Measurements from ENCODE around the gene CXCL6. TPM values are rescaled to one million over a fixed set of nuclear protein-coding genes. Genes with fewer than 3 reads are reported as not detected.

Gene CXCL6
- total RNA-seq: 1 to 10 TPM in 1 of 7 donors, under 1 TPM in 4, not detected in 2; 0.12 to 1.5 (median 0.15) TPM
- under 1 TPM; 0.20 to 0.75 TPM for polyA plus RNA-seq
- long read RNA-seq, donor 1: 0 reads
- long read RNA-seq, donor 2: 0 reads
- long read RNA-seq, donor 3: 0 reads

DNA sequence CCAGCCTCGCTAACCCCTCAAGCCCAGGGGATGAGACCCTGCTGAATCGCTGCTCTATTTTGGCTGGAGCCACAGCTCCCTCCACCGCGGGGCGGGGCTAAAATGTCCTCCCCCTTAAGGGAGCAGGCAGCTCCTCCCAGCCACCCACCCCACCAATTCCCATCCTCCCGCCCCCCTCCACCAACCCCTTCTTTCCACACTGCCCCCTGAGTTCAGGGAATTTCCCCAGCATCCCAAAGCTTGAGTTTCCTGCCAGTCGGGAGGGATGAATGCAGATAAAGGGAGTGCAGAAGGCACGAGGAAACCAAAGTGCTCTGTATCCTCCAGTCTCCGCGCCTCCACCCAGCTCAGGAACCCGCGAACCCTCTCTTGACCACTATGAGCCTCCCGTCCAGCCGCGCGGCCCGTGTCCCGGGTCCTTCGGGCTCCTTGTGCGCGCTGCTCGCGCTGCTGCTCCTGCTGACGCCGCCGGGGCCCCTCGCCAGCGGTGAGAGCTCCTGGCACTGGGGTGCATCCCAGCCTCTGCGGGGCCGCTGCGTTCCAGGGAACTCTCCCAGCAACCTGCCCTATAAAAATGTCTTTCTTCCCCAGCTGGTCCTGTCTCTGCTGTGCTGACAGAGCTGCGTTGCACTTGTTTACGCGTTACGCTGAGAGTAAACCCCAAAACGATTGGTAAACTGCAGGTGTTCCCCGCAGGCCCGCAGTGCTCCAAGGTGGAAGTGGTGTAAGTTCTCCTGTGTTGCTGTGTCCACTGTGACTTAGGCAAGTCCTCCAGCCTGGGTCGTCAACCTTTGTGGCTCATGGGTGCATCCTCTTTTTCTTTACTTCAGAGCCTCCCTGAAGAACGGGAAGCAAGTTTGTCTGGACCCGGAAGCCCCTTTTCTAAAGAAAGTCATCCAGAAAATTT is at the start of gene CXCL6:
TSS of gene CXCL6 (plus strand) at position 306 of the 907 bp plus-strand sequence. CDS start at position 379, 73 bp downstream.
- Histone ChIP-seq H3K4me1 (ENCODE audit: insufficient read depth) (no peaks in the 10 kb centered on the region), H3K27me3 (no peaks in the 10 kb centered on the region), H3K27ac (no peak within 1 kb of the TSS), H3K4me3 (peak within 1 kb of the TSS; percentile 11), H3K9me3 (no peaks in the 10 kb centered on the region), H3K36me3 (no peaks in the 10 kb centered on the region)
- WGBS, 3 donors: 6 to 10% (median 6%) methylated on average over 34 to 41 of the region's 41 CpGs
- peak in 2 of 5 donors; percentile 21 to 34 for DNase-seq
- TF ChIP-seq EP300 (IDR thresholded peaks at IDR 0.05) (no peak), POLR2A (IDR thresholded peaks at IDR 0.05) (no peak)
- TF ChIP-seq, protein P1, sequence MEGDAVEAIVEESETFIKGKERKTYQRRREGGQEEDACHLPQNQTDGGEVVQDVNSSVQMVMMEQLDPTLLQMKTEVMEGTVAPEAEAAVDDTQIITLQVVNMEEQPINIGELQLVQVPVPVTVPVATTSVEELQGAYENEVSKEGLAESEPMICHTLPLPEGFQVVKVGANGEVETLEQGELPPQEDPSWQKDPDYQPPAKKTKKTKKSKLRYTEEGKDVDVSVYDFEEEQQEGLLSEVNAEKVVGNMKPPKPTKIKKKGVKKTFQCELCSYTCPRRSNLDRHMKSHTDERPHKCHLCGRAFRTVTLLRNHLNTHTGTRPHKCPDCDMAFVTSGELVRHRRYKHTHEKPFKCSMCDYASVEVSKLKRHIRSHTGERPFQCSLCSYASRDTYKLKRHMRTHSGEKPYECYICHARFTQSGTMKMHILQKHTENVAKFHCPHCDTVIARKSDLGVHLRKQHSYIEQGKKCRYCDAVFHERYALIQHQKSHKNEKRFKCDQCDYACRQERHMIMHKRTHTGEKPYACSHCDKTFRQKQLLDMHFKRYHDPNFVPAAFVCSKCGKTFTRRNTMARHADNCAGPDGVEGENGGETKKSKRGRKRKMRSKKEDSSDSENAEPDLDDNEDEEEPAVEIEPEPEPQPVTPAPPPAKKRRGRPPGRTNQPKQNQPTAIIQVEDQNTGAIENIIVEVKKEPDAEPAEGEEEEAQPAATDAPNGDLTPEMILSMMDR (IDR thresholded peaks at IDR 0.05): no peak
- intact Hi-C loops (cut with DNase I): no loop called here

DNA sequence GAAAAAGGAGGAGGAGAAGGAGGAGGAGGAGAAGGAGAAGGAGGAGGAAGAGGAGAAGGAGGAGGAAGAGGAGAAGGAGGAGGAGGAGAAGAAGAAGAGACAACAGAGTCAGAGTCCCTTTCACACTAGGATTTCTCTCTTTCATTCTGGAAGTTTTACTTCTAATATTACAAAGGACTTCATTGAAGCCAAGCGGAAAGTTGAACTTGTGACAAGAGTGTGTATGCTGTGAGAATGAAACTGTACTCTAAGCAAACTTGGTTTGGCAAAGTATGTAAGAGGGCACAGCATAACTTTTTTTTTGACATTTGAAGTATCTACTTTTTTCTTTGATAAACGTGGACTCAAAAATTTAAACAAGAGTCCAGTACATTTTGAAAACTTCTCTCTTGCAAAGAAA is 48.1 kb upstream of the CXCL6 start:
- Histone ChIP-seq H3K4me1 (ENCODE audit: insufficient read depth) (no peaks in the 10 kb centered on the region), H3K36me3 (no peaks in the 10 kb centered on the region), H3K9me3 (no peaks in the 10 kb centered on the region), H3K4me3 (no peak overlapping the region), H3K27me3 (no peaks in the 10 kb centered on the region), H3K27ac (no peak overlapping the region)
- DNase-seq: no peak
- intact Hi-C loops (cut with DNase I): no loop called here
- TF ChIP-seq EP300 (IDR thresholded peaks at IDR 0.05): no peak
- no peak for TF ChIP-seq POLR2A (IDR thresholded peaks at IDR 0.05)
- TF ChIP-seq, protein P1 (IDR thresholded peaks at IDR 0.05): no peak
- WGBS, 3 donors: 50 to 71% (median 56%) methylated on average over 2 of the region's 2 CpGs

DNA sequence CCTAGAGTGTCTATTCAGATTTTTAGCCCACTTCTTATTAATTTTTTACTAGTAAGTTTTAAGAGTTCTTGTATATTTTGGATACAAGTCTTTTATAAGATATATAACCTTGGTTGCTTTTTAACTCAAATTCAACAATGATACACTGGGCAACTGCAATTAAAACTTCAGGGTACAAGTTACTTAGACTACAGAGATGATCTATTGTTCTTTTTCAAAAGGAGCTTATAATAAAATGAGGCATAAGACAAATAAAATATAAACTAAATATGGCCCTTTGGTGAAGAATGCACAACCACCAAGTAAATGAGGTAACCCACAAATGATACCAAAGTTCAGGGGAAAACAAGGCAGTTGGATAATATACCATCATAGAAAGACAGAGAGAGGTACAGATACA is 37.6 kb upstream of the CXCL6 start:
- TF ChIP-seq, protein P1 (IDR thresholded peaks at IDR 0.05): no peak
- TF ChIP-seq EP300 (IDR thresholded peaks at IDR 0.05) (no peak), POLR2A (IDR thresholded peaks at IDR 0.05) (no peak)
- intact Hi-C loops (cut with DNase I): no loop called here
- H3K4me1 ChIP-seq (ENCODE audit: insufficient read depth): no peaks in the 10 kb centered on the region

DNA sequence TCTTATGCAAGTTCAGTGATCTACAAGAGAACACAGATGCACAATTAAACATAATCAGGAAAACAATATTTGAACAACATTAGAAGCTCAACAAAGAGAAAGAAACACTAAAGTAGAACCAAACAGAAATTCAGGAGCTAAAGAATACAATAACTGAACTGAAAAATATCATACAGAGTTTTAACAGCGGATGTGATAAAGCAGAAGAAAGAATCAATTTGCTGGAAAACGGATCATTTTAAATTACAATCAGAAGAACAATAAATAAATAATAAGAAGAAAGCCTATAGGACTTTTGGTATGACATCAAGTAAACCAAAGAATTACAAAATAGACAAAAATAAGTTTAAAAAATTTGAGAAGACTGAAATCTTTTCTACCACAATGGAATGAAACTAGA is 36.3 kb upstream of the CXCL6 start:
- intact Hi-C loops (cut with DNase I): no loop called here
- Histone ChIP-seq H3K27me3 (no peaks in the 10 kb centered on the region), H3K4me3 (no peak overlapping the region), H3K9me3 (no peaks in the 10 kb centered on the region), H3K27ac (no peak overlapping the region), H3K4me1 (ENCODE audit: insufficient read depth) (no peaks in the 10 kb centered on the region), H3K36me3 (no peaks in the 10 kb centered on the region)
- TF ChIP-seq EP300 (IDR thresholded peaks at IDR 0.05): no peak
- TF ChIP-seq POLR2A (IDR thresholded peaks at IDR 0.05): no peak
- TF ChIP-seq, protein P1 (IDR thresholded peaks at IDR 0.05): no peak
- DNase-seq: no peak
- WGBS, 3 donors: 90 to 94% (median 92%) methylated on average over 2 of the region's 2 CpGs

More for the DNA sequence above, 37.6 kb upstream of the CXCL6 start:
- no peaks in the 10 kb centered on the region for H3K9me3 ChIP-seq
- no peak overlapping the region for H3K27ac ChIP-seq
- no peak overlapping the region for H3K4me3 ChIP-seq
- no peak for DNase-seq
- H3K36me3 ChIP-seq: no peaks in the 10 kb centered on the region
- H3K27me3 ChIP-seq: no peaks in the 10 kb centered on the region
